HG02571 (cell line): ENCODE measurements around the gene FSCN2.

Experiments used
- ATAC-seq: cut with Tn5 transposase; IDR thresholded peaks from one replicate; pipeline ENCODE4 v1.9.1; 2021; ENCODE audit warnings: mild to moderate bottlenecking, moderate library complexity; ENCODE audit not compliant: unreplicated experiment

The FSCN2 gene, protein sequence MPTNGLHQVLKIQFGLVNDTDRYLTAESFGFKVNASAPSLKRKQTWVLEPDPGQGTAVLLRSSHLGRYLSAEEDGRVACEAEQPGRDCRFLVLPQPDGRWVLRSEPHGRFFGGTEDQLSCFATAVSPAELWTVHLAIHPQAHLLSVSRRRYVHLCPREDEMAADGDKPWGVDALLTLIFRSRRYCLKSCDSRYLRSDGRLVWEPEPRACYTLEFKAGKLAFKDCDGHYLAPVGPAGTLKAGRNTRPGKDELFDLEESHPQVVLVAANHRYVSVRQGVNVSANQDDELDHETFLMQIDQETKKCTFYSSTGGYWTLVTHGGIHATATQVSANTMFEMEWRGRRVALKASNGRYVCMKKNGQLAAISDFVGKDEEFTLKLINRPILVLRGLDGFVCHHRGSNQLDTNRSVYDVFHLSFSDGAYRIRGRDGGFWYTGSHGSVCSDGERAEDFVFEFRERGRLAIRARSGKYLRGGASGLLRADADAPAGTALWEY

DNA sequence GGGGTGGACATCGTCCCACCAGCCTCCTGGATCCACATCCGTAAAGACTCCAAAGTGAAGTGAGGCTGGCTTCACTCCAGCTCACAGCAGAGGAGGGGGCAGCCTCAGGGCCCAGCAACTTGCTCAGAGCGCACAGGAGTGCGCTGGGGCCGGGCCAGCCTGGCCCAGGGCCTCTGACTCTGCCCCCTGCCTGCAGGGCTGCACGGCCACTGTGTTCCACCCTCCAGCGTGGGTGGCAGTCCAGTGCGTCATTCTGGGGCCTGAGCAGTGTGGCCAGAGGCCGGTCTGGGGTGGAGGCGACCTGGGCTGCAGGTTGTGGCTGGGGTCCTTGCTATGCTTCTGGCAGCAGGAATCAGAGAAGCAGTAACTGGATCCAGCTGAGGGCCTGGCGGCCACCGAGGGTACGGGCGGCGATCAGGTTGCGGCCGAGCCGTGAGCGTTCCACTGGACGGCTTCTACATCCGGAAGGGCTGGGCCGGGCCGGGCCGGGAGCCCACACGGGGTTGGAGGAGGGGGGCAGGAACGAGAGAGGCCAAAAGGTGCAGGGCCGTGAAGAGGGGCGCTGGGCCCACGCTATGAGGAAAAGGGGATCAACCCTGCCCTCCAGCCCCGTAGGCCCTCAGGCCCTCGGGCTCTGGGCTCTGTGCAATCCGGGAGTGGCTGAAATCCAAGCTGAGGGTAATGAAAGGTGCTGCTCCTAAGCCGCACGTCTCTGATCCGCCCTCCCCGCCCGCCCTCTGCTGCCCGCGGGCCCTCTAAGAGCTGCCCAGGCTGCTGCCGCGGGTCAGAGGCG lies at the start of gene FSCN2:
Gene FSCN2, plus strand, starts transcription at position 787 of the 793 bp plus-strand sequence. CDS start 155 bp downstream, outside the sequence.
- ATAC-seq, result no peak

DNA sequence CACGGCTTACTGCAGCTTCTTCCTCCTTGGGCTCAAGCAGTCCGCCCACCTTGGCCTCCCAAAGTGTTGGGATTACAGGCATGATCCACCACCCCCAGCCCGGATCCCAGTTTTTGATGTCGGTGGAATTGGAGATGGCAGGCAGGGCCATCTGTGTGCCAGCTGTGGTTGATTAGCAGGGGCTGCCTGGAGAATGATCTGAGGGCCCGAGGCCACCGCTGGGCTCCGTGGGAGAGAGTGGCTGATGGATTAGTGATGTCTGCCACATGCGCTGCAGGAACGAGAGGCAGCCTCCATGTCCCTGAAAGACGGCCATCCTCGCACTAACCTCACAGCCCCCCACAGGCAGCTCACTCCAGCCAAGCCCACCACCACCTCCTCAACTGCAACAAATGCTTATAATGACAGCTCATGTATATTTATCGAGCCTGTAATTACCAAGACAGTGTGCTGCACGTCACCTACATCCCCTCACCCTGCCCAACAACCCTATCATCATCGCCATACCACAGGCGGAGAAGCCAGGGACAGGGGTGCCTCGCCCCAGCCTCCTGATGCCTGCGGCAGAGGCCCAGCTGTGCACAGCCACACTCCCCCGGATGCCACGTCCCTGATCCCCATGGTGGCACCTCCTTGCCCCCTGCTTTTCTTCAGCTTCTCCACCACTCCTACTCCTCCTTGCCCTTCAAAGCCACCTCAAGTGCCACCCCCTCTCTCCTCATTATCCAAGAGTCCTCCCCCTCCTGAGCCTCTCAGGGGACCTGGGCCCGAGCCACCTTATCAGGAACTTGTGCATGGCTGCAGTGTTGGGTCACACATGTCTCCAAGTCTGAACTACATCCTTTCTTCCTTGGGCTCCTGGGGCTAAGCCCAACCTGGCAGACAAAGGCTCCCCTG lies 48.8 kb upstream of the FSCN2 start:
- no peak for ATAC-seq

DNA sequence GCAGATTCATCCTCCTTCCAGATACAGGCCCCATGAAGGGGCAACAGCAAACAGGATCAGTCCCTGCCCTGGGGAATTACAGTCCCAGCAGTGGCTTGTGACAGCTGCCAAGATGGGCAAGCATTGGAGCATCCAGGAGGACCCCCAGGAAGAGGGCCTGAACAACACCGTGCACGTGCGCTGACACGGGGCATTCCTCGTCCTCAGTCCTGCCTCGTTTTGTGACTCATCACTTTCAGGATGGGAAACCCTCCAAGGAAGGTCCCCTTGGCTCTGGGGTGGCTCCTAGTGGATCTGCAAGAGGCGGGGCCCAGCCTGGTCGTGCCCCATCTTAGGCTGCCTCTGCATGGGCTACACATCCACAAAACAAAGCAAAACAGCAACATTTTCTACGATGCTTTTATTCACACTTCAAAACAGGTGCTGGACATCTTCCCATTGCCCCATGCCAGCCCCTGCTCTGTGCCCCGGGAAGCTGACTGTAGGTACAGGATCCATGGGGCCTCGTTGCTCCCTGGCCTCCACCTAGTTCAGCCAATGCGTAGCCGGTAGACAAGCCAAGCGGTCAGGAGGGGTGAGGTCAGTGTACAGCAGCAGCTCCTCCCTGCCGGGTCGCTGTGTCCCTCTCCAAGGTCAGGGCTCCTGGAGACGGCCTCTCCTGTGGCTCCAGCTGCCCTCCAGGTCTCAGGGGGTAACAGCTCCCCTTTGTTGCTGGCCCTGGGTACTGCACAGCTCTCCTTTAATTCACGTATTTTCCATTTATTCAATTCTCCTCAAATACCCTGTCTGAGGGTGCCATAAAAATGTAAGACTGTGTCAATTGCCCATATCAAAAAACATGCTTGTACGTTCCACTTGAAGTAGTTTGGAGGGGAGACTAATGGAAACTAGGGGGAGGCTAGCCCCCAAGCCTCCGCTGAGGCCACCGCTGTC lies 47.8 kb upstream of the FSCN2 start:
- no peak for ATAC-seq

DNA sequence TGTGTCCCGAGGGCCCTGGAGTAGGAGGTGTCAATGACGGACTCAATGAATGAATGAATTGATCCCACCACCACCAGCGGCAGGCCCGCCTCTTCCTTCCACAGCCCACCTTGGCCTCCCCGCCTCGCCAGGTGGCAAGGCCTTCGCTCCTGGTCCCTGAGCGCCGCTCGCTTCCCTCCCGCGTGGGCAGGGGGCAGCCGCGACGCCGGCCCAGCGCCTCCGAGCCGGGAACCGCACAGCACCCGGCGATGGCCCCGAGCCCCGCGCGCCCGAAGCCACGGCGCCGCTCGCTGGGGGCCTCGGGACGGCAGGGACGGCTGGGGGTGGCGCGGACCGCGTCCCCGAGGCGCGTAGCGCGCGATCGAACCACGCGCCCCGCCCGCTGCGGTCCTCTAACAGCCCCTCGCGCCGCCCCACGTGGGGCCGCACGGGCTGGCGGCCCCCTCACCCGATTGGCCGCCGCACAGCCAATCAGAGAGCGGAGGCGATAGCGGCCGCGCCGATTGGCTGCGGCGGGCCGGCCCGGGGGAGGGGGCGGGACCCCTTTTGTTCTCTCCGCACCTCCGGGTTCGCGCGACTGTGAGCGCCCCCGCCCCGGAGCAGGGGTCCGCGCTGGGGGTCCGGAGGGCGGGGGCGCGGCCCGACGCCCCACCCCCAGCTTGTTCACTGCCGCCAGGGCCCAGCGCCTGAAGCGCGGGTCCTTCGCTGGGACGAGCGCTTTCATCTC lies 46.9 kb upstream of the FSCN2 start:
- ATAC-seq, result no peak

DNA sequence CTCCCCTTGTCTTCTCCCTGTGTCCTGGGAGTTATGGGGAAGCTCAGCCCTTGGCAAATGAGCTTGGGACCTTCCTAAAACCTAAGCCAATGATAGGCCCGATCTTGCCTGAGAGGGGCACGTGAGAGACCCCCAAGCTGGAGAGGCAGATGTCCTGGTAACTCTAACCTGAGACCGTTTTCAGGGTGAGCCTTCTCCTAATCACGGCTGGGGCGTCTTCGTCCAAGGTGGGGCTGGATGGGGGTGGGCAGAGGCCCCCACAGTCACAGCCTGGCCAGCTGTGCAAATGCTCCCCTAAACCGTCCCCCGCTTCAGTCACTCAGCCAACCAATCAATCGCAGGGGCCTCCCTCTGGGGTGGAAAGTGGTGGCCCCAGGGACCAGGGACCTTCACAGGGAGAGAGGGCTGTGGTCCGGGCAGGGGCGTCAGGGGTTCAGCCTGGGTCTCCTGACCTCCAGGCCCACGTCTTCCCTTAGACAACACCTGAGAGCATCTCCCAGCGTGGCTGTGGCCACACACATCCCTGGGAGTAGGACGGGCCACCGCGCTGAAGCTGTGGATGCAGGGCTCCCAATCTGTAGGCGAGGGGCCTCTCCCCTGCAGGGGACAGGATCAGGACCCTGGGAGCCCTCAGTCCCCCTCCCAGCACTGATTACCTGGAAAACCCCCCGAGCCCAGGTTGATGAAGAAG lies 46.2 kb upstream of the FSCN2 start:
- ATAC-seq, result no peak

DNA sequence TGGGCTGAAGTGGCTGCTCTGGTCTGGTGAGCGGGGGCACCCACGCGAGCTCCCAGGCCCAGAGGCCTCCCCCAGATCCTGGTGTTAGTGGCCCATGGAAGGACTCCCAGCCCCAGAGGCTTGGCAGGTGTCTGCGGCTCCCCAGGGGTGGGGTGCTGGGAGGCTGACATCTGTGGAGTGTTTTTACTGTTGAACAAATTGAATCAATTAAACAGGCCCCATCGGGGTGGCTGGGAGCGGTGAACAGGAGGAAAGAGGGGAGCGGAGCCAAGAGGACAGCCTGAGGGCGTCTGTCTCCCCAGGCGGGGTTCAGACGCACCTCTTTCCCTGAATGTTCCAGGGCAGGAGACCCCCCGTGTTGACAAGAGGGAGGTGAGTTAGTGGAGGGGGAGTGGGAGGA lies 45.5 kb upstream of the FSCN2 start:
- no peak for ATAC-seq

DNA sequence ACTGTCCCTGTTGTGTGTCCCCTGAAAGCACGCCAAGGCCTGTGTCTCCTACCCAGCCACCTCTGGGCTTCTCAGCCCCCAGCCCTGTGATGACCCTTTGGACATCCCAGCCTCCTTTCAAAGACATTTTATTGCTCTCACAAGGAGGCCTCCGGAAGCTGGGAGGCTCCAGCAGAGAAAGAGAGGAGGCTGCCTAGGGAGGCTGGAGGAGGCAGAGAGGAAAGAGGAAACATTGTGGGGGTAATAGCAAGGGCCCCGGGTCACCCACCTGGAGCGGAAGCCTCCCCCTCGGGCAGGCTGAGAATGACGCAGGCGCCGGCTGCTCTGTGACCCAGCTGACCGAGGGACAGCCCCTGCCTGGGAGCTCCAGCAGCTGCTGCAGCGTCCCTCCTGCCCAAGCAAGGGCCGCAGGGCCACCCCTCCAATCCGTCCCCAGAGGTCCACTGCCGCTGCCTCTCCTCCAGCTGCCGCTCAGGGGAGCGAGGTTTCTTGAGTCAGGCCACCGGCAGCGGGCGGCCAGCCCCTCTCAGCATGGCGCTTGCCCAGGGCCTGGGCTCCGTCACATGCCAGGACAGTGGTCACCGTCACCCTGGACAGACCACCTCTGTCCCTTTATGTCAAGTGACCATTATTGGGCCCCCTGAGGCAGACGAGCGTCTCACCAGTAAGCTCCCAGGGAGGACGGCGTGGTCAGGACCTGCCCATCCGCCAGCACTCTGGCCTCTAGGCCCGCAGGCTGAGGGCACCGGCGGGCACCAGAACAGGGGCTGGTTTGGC lies 44.9 kb upstream of the FSCN2 start:
- ATAC-seq, result no peak

DNA sequence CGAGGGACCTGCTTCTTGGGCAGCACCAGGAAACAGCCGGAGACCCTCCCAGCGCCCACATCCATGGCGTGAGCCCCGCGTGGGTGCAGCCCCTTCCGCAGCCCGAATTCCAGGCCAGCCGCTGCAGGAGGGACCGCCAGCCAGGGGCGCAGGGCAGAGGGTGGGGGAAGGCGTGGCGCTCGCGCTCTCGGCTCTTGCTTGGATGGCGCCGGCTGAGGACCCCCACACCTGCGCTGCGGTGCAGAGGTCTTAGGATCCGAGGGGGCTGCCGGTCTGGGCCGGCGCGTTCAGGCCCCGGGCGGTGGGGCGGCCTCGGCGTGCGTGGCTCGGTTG lies 44.3 kb upstream of the FSCN2 start:
- no peak for ATAC-seq

DNA sequence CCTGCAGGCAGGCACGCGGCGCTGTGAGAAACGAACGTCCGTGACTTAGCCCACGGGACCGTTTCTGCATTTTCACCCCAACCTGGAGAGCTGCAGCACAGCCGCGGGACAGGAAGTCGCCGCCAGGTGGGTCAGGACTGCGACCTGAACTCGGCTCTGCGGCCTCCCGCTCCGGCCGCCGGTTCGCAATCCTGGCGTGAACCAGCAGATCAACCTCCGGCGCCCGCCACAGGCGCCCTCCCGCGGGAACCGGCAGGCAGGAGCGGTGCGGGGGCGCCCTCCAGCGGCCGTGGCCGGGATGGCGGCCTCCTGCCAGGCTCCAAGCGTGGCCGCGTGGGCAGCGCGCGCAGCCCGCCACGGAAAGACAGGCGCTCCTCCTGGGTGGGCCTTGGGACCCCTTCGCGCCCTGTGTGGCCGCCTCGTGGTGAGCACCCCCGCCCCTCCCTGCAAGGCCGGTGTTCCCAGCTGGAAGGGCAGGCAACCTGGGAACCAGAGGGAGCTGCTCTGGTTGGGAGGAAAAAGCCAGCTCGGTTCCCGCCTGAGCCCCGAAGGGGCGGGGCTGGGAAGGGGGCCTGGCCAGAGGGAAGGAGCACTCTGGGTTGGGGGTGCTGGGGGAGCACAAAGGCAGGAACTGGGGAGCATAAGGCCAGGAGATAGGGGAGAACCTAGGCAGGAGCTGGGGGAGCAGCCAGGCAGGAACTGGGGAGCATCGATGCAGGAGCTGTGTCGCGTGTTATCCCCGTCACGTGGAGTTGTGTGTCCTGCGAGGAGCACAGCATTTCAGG lies 43.8 kb upstream of the FSCN2 start:
- peak; percentile 42 for ATAC-seq

DNA sequence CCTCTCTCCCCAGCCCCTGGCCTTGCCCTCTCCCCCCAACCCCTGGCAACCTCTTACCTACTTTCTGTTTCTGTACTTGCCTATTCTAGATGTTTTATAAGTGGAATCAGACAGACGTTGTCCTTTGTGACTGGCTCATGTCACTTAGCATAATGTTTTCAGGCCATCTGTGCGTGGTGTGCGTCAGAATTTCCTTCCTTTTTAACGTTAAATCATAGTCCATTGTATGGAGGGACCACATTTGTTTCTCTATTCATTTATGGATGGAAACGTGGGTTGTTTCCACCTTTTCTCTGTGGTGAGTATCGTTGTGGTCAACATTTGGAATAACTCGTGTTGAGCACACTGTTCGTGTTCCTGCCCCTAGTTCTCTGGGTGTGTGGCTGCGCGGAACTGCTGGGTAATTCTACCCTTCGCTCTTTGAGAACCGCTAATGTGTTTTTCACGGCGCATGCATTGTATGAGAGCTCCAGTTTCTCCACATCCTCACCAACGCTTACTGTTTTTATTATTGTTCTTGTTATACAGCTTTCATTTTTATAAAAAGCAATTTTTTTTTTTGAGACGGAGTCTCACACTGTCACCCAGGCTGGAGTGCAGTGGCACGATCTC lies 41.9 kb upstream of the FSCN2 start:
- ATAC-seq, result no peak

DNA sequence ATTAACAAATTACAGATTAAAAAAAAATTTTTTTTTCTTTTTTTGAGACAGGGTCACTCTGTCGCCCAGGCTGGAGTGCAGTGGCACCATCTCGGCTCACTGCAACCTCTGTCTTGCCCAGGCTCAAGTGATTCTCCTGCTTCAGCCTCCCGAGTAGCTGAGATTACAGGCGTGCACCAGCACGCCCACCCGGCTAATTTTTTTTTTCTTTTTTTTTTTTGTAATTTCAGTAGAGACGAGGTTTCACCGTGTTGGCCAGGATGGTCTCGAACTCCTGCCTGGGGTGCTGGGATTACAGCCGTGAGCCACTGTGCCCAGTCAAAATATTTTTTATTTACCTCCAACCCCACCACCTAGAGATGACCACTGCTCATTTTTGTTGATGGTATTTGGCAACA lies 41.1 kb upstream of the FSCN2 start:
- ATAC-seq, result no peak

DNA sequence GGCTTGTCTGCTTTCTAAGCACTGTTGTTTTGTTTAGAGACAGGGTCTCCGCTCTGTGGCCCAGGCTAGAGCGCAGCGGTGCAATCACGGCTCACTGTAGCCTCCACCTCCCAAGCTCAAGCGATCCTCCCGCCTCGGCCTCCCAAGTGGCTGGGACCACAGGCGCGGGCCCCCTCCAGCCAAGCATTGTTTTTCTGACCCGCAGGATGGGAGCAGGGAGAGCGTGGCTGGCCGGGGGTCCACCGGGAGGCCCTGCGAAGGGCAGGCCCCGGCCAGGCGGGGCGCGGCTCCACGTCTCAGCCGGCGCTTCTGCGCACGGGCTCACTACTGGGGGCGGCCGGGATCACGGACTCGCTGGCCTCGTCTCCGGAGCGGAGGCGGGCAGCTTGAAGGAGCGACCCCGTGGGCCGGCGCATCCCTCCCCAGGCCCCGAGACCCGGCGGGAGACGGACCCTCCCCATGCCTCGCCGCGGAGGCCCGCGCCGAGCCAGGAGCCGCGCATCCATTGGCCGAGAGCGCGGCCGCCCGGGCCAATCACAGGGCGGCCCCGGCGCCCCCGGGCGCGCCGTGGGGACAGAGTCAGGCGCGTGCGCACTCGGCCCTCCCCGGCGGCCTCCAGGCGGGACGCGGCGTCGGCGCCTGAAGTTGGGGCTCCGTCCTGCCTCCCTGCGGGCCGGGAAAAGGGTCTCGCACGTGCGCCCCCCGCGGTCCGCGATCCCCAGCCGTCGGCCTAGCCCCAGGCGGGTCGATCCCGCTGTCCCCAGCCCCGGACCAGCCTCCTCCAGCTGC lies 40.5 kb upstream of the FSCN2 start:
- peak; percentile 55 for ATAC-seq

DNA sequence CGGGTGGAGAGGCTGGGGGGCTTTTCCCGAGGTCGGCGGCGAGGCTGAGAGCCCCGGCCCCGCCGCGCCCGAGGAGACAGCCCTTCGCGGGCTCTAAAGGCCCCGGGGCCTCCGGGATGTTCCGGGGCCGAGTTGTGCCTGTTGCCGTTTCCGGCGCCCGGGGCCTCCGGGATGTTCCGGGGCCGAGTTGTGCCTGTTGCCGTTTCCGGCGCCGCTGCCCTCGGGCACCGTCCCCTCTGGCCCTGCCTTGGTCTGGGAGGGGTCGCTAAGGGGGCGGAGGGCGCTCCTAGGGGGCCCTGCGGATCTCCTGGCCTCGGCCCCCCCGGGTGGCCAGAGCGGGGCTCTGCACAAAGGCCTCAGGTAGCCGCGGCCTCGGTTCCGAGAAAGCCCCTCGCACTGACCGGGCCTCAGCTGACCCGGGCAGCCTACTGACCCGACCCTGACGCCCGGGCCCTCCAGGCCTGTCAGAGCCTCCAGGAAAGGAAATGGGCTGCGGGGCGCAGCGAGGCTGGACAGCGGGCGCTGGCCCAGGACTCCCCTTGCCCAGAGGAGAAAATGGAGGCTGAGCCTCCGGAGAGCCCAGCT lies 39.8 kb upstream of the FSCN2 start:
- no peak for ATAC-seq

DNA sequence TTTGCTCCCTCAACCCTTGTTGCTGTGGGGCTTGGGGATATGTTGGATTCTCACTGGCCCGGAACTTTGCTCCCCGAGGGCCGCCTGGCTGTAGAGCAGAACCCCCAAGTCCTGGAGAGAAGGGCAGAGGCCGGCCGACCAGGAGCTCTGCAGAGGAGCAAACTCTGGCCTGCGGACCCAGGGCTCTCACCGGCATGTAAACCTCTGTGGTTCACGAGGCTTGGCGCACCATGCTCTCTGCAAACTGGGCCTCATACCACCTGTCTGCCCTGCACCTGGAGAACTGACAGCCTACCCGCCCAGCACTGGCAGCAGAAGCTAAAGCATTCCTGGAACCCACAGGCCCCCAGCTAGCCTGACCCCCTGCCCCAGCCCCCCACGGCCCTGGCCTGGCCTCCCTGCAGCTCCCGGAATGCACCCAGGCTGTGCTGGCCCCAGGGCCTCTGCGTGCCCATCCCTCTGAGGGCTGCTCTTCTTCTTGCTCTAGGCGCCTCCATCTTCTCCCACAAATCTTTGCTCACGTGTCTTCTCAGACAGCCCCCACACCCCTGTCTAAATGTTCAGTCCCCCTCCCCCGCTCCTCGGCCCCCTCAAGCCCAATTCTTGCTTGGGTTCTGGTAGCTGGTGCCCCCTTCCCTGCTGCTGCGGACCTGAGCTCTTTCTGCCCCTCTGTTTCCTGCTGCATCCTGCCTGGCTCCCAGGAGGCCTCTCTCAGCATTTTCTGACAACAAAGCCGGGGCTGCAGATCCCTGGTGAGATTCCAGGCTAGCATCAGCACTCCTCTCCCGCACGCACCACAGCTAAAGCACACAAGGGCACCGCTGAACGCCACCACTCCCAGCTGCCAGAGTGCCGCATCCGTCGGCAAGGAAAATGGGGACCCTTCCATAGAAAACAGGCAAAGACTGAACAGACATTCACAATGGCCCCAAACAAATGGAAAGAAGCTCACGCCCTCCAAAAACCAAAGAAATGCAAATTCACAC lies 38.9 kb upstream of the FSCN2 start:
- no peak for ATAC-seq
